Measurements from ENCODE around the gene FHIT.

- TF ChIP-seq POLR2AphosphoS5 (IDR thresholded peaks at IDR 0.05; ENCODE audit: low read depth, low read length) = no peak
- TF ChIP-seq TAF1 (IDR thresholded peaks at IDR 0.05; ENCODE audit: borderline replicate concordance, low read depth, low read length) = no peak
Measured at GRCh38 chr3:61194892-61195538, 56.2 kb downstream of the FHIT start.

All from GM12892 (cell line).